22Rv1 (cell line): ENCODE measurements around the gene RAB30.

Source experiments
- CTCF ChIP-seq: fragments of 450-650 bp; IDR thresholded peaks from 2 replicates; pipeline ENCODE4 v1.5.1; 2017; ENCODE audit warnings: mild to moderate bottlenecking
- ZFX ChIP-seq: fragments of 450-650 bp; IDR thresholded peaks from 2 replicates; pipeline ENCODE4 v1.6.1; 2017; ENCODE audit warnings: antibody characterized with exemption, borderline replicate concordance

GRCh38 chr11:83002053-83002452 is 69.6 kb downstream of the RAB30 start:
- TF ChIP-seq CTCF (no peak), ZFX (no peak)
